Endothelial cell of umbilical vein (primary cell): ENCODE measurements around the gene C1QTNF2.

Experiments
- CTCF ChIP-seq, 2 donors: IDR thresholded peaks; 1 replicate in 1 of 2; 2 replicates in 1 of 2; pipeline ENCODE4 v1.5.1; 2011; ENCODE audit warnings: low read length in 2 of 2, mild to moderate bottlenecking in 2 of 2, moderate library complexity in 2 of 2, control low read depth in 1 of 2, inconsistent platforms in 1 of 2, low read depth in 1 of 2; ENCODE audit not compliant: insufficient read depth in 1 of 2; ENCODE audit errors: extremely low read depth in 1 of 2
- EZH2 ChIP-seq: IDR thresholded peaks from 2 replicates; pipeline ENCODE4 v1.6.1; 2012; ENCODE audit warnings: borderline replicate concordance, low read depth, mild to moderate bottlenecking, moderate library complexity, low read length, inconsistent platforms; ENCODE audit not compliant: severe bottlenecking
- POLR2A ChIP-seq: IDR thresholded peaks from 2 replicates; pipeline ENCODE4 v1.6.1; 2012; ENCODE audit warnings: low read depth, mild to moderate bottlenecking, control low read depth, low read length
- POLR2AphosphoS5 ChIP-seq: IDR thresholded peaks from 2 replicates; pipeline ENCODE4 v1.6.1; 2012; ENCODE audit warnings: low read depth, mild to moderate bottlenecking, control low read depth, low read length, moderate library complexity; ENCODE audit not compliant: insufficient read depth
- TF ChIP-seq, protein P1 (sequence below): IDR thresholded peaks from 2 replicates; pipeline ENCODE4 v1.6.1; 2011; ENCODE audit not compliant: insufficient read depth, insufficient read length

- TF ChIP-seq CTCF (IDR thresholded peaks at IDR 0.05; ENCODE audit: extremely low read depth in 1 of 2, insufficient read depth in 1 of 2, low read depth in 1 of 2, low read length in 2 of 2) (no peak), EZH2 (no peak), POLR2A (no peak), POLR2AphosphoS5 (no peak)
- TF ChIP-seq, protein P1, sequence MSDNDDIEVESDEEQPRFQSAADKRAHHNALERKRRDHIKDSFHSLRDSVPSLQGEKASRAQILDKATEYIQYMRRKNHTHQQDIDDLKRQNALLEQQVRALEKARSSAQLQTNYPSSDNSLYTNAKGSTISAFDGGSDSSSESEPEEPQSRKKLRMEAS = no peak
Measured at GRCh38 chr5:160361624-160362228, 8.7 kb downstream of the C1QTNF2 start.
